HG02870 (cell line): Measurements from ENCODE around the gene GATAD2A.
A peak's percentile ranks its signal among the peaks of the same experiment; 100 is the strongest.

Experiments used
- ATAC-seq: cut with Tn5 transposase; IDR thresholded peaks from one replicate; pipeline ENCODE4 v1.9.1; 2021; ENCODE audit warnings: mild to moderate bottlenecking, moderate library complexity; ENCODE audit not compliant: unreplicated experiment

The GATAD2A gene

GRCh38 chr19:19529783-19530422 is 124.4 kb downstream of the GATAD2A start:
- no peak for ATAC-seq

GRCh38 chr19:19530423-19530804 is 124.9 kb downstream of the GATAD2A start:
- ATAC-seq = no peak

GRCh38 chr19:19530889-19531288 is 125.4 kb downstream of the GATAD2A start:
- no peak for ATAC-seq

GRCh38 chr19:19531951-19532805 is 126.7 kb downstream of the GATAD2A start:
- ATAC-seq = no peak

- ATAC-seq = no peak
Observed at GRCh38 chr19:19532806-19533701, 127.6 kb downstream of the GATAD2A start.

- ATAC-seq = no peak
Observed at GRCh38 chr19:19533841-19534240, 128.4 kb downstream of the GATAD2A start.

GRCh38 chr19:19534556-19535265 is 129.2 kb downstream of the GATAD2A start:
- no peak for ATAC-seq

- no peak for ATAC-seq
Observed at GRCh38 chr19:19535311-19536191, 130.1 kb downstream of the GATAD2A start.

GRCh38 chr19:19537075-19538048 is 131.9 kb downstream of the GATAD2A start:
- ATAC-seq = no peak

GRCh38 chr19:19538061-19538784 is 132.7 kb downstream of the GATAD2A start, which contains the start of gene CILP2:
TSS of gene CILP2 (plus strand) at chr19:19538265. CDS start at chr19:19538350, 85 bp downstream.
- no peak for ATAC-seq

GRCh38 chr19:19538785-19539166 is 133.3 kb downstream of the GATAD2A start:
- no peak for ATAC-seq

- no peak for ATAC-seq
Observed at GRCh38 chr19:19539698-19540063, 134.2 kb downstream of the GATAD2A start.

GRCh38 chr19:19540064-19540714 is 134.7 kb downstream of the GATAD2A start:
- no peak for ATAC-seq

- ATAC-seq = peak; percentile 69
Observed at GRCh38 chr19:19540715-19541515, 135.4 kb downstream of the GATAD2A start.

- no peak for ATAC-seq
Observed at GRCh38 chr19:19541616-19542015, 136.1 kb downstream of the GATAD2A start.

- no peak for ATAC-seq
Observed at GRCh38 chr19:19542507-19542906, 137.0 kb downstream of the GATAD2A start.

GRCh38 chr19:19543101-19543500 is 137.6 kb downstream of the GATAD2A start:
- ATAC-seq = no peak
